Measurements from ENCODE around the gene NAALADL2.

DNA sequence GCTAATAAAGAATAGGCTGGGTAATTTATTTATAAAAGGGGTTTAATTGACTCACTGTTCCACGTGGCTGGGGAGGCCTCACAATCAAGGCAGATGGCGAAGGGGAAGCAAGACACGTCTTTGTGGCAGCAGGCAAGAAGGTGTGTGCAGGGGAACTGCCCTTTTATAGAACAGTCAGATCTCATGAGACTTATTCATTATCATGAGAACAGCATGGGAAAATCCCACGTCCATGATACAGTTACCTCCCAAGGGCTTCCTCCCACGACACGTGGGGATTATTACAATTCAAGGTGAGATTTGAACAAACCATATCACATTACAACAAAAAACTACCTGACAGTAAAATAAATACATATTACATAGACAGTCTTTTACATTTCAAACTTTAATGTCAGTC, 414.9 kb downstream of the NAALADL2 start:
- TF ChIP-seq, protein P1, sequence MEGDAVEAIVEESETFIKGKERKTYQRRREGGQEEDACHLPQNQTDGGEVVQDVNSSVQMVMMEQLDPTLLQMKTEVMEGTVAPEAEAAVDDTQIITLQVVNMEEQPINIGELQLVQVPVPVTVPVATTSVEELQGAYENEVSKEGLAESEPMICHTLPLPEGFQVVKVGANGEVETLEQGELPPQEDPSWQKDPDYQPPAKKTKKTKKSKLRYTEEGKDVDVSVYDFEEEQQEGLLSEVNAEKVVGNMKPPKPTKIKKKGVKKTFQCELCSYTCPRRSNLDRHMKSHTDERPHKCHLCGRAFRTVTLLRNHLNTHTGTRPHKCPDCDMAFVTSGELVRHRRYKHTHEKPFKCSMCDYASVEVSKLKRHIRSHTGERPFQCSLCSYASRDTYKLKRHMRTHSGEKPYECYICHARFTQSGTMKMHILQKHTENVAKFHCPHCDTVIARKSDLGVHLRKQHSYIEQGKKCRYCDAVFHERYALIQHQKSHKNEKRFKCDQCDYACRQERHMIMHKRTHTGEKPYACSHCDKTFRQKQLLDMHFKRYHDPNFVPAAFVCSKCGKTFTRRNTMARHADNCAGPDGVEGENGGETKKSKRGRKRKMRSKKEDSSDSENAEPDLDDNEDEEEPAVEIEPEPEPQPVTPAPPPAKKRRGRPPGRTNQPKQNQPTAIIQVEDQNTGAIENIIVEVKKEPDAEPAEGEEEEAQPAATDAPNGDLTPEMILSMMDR (IDR thresholded peaks at IDR 0.05): no peak
- TF ChIP-seq EZH2 (IDR thresholded peaks at IDR 0.05; ENCODE audit: borderline replicate concordance, insufficient read depth, low read depth, low read length, poor library complexity, severe bottlenecking): no peak

All from B cell (primary cell).